ENCODE measurements around the gene GFOD2.

The GFOD2 gene

GRCh38 chr16:67672739-67673662, 46.1 kb downstream of the GFOD2 start:
- DNase-seq (ENCODE audit: low spot score): peak; percentile 52

DNA sequence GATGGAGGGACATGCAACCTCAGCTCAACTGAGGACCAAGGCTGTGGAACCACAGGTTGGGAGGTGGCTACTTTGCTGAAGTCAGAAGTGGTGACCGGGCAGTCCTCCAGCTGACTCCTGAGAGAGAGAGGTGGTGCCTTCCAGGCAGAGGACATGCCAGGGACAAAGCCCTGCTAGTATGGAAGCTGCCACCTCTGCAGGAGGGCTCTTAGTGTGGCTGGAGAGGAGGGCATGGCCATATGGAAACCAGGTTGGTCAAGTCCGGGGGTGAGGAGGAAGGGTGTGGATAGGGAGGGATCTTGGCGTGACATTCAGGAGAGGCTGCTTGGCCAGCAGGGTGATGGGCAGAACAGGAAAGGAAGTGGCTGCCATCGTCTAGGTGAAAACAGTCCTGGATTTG, 46.8 kb downstream of the GFOD2 start:
- no peak for DNase-seq (ENCODE audit: low spot score)

DNA sequence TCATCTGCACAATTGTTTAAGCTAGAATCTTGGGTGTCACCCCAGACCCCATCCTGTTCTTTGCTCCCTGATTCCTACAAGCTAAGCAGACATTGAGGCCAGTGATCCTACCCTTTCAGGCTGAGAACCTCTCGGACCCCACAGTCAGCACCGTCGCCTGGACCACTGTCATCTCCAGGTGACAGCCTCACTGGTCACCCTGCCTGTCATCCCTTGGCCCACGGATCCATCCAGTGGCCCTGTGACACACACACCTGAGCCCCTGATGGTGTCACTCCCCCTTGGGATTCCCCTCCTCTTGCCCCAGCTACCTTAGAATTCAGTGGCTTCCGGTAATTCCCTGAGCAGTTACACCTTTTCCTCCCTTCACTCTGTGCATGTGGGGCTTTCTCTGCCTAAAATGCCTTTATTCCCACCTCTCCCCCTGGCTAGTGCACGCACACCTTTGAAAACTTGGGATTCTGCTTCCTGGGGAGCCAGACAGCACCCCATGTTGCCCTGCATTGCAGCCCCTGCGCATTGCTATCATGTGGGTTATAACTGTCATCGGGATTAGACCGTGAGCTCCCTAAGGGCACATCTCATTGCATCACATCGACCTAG, 49.5 kb downstream of the GFOD2 start:
- no peak for DNase-seq (ENCODE audit: low spot score)

- DNase-seq (ENCODE audit: low spot score): peak; percentile 12
Measured at GRCh38 chr16:67668495-67669157, 50.5 kb downstream of the GFOD2 start.

DNA sequence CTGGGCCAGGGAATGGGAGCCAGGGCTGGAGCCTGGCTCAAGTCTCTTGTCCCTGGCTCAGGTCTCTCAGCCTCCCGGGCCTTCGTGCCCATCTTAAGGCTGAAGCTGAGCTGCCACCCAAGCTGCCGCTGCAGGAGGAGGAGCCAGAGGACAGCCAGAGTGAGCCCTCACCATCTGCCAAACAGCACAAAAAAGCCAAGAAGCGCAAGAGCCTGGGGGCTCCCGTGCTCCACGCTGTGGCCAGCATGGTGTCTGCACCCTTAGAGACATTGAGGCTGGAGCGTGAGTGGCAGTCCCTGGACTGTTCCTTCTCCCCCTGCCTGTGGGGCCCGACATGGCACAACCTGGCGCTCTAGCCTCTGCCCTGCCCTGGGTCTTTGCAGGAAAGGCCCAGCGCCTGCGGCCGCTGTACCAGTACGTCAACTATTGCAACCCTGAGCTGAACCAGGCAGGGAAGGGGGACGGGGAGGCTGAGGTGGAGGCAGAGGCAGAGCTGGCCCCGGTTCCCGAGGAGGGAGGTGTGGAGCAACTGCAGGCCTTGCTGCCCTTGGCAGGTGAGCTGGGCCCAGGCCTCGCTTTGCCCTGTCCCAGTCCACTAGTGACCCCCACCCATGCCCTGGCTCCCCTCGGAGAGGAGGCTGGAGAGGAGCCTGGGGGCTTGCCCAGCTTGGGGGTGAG, 51.2 kb downstream of the GFOD2 start:
- peak; percentile 83 for DNase-seq (ENCODE audit: low spot score)

DNA sequence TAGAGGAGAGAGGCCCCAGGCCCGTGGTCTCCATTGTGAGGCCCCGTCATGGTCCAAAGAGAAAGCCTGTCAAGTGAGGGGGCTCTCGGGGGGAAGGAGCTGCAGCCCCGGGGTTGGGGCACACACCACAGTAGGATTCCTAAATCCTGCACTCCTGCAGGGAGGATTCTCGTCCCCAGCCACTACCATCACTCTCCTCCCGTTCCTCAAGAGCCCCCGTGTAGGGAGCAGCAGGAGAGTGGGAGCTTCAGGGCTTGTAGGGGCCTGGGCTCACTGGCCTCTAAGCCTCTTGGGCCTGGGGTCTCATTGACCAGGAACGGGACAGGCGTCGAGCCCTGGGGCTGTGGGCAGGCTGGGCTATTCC, 51.7 kb downstream of the GFOD2 start:
- no peak for DNase-seq (ENCODE audit: low spot score)

DNA sequence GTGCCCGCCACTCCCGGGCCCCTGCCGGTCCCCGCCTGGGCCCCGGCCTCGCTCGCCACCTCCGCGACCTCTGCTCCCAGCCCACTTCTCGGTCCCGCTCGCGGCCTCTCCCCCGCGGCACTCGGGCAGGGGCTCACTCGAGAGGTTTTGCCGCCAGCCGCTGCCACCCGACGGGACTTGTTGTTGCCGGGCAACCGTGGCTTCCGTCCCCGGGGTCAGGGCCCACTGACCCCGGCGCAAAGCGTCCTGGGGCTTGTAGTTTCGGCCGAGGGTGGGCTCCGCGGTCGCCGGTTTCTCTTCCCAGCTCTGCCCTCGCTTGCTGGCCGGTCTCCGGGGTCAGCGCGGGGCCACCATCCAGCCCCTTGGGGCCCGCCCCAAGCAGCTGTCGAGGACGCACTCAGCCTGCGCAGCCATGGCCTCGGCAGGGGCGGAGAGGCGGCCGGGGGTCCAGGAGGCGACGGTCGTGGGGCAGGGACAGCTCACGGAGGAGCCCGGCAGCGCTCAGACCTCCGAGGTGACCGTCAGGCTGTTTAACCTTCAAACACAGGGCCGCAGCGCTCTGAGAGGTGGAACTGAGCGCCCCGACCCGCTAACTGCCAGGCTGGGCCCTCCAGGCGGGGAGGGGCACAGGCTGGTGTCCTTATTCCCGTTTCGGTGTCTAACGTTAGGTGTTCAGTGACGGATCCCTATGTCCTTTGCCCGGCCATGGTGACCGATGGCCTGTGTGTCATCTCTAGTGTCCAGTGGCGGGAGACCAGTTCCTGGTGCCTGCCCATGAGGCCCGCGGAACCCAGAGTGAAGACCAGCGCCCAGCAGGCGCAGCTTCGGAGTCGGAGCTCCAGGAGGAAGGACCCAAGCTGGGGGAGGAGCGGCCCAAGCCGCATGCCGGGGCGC, 52.3 kb downstream of the GFOD2 start, which contains the start of the genes C16orf86 and ENKD1:
TSS of gene C16orf86 (plus strand) at position 256 of the 894 bp plus-strand sequence. CDS start at position 413, 157 bp downstream.
TSS of gene ENKD1 (minus strand) at position 192 of the 894 bp plus-strand sequence. CDS start 308 bp downstream, outside the sequence.
- peak; percentile 82 for DNase-seq (ENCODE audit: low spot score)

DNA sequence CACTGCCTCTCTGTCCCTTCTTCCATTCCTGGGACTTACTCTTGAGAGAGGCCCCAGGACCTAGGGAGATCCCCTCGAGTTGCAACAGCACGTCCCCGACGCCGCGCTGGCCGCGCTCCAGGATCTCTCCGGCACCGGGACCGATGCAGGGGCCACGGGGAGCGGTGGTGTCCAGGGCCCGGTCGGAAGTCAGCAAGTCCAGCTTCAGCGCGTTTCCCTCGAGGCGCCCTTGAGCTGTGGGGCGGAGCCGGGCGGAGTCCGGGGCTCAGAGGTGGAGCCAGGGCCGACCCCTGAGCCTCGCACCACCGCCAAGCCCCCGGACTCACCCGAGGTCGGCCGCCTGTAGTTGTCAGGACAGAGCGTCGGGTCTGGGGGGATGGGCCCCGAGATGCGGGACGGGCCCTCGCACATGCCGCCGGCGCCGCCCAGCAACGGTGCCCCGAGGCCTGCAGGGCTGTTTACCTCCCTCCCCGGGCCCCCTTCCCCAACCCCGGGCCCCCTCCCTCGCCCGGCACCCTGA, 53.0 kb downstream of the GFOD2 start:
- DNase-seq (ENCODE audit: low spot score): no peak

DNA sequence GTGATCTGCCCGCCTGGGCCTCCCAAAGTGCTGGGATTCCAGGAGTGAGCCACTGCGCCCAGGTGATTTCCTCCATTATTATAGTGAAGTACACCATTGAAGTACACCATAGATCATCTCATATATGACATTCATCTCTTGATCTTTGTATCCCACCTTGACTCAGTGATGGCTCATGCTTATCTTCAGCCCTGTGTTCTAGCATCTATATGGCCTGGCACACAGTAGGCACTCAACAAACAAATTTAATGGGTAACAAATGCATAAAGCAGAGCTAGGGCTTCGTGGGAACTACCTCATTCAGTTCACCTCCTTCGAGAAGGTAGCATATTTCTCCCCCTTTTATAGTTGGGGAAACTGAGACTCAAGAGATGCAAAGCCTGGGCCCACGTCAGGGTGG, 53.5 kb downstream of the GFOD2 start:
- no peak for DNase-seq (ENCODE audit: low spot score)

GRCh38 chr16:67664871-67665270, 54.2 kb downstream of the GFOD2 start:
- no peak for DNase-seq (ENCODE audit: low spot score)

GRCh38 chr16:67664258-67664657, 54.9 kb downstream of the GFOD2 start:
- no peak for DNase-seq (ENCODE audit: low spot score)

GRCh38 chr16:67663877-67664222, 55.3 kb downstream of the GFOD2 start:
- no peak for DNase-seq (ENCODE audit: low spot score)

DNA sequence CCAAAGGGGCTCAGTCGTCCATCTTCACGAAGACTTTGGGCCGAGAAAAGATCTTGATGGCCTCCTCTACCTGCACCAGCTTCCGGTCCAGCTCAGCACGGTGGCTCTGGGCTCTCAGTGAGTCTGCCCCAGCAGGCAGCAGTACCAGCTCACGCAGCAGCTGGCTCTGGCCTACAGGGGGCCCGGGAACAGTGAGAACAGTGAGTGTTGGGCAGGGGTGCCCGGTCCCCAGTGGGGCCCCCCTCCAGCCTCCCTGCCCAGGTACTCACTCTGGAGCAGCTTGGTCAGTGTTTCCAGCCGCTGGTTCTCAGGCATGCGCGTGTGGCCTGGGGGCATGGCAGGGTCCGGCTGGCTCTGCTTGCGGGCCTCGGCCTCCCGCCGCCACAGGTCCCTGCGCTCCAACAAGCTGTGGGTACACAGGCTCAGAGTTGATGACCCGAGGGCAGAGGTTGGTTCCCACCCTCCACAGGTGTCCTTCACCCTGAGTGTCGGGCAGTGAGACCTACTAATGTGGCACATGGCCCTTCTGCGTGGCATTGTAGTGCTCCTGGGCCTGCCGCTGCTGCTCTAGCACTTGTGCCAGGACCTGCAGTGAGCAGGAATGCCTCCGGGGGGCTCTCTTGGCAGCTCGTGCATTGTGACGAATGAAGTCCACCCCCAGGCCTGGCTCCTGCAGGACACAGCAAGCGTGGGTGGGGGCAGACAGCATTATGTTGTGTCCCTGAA, 55.8 kb downstream of the GFOD2 start:
- no peak for DNase-seq (ENCODE audit: low spot score)

DNA sequence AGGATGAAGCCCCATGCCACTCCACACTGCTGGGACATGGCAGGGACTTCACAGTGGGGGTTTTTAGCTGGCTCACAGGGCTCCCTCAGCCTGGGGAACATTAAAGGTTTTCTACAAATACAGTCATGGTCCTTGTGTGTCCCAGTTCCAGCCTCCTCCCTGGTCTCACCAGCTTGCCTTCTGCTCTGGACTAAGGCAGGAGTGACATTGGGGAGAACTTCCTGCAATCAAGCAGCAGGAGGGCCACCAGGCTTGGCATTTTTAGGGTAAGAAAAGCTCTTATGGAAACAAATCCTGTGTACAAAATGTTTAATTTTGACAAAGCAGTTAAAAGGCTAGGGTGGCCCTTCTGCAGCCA, 56.5 kb downstream of the GFOD2 start:
- DNase-seq (ENCODE audit: low spot score): no peak

GRCh38 chr16:67661886-67662652, 57.0 kb downstream of the GFOD2 start:
- DNase-seq (ENCODE audit: low spot score): no peak

GRCh38 chr16:67661101-67661761, 57.9 kb downstream of the GFOD2 start:
- DNase-seq (ENCODE audit: low spot score): no peak

GRCh38 chr16:67660564-67661028, 58.5 kb downstream of the GFOD2 start, which contains the start of gene PARD6A:
PARD6A (plus strand) TSS chr16:67660960; CDS start chr16:67661039, 79 bp downstream.
- peak; percentile 97 for DNase-seq (ENCODE audit: low spot score)

GRCh38 chr16:67659675-67660563, 59.2 kb downstream of the GFOD2 start, which contains the start of gene ACD:
ACD (minus strand) TSS chr16:67660260; CDS start chr16:67660220, 40 bp downstream.
- DNase-seq (ENCODE audit: low spot score): peak; percentile 92

All from CD4-positive, alpha-beta T cell treated with Interleukin-2 at 100 ng/mL for 4 hours (primary cell).